B cell (primary cell): ENCODE measurements around the gene GPR179. TPM values are rescaled to one million over a fixed set of nuclear protein-coding genes. Genes with fewer than 3 reads are reported as not detected.
A peak's percentile ranks its signal among the peaks of the same experiment; 100 is the strongest.

Experiments
- ATAC-seq: fragments of 200-7000 bp; cut with Tn5 transposase; one replicate; pipeline ENCODE4 v1.10.0; 2021; ENCODE audit warnings: low read depth, mild to moderate bottlenecking, moderate number of reproducible peaks, moderate library complexity
- CTCF ChIA-PET: fragments of 350-600 bp; sonication (Branson Sonifier 250); formaldehyde crosslinking; loops from one replicate; lab custom pipeline; 2021; ENCODE audit warnings: antibody characterized with exemption, inconsistent platforms; lab: Charles Lee
- POLR2A ChIA-PET: fragments of 350-600 bp; sonication (Branson Sonifier 250); formaldehyde crosslinking; loops from one replicate; lab custom pipeline; 2021; ENCODE audit warnings: antibody characterized with exemption; lab: Charles Lee
- DNase-seq: peaks from one replicate; pipeline ENCODE4 v3.0.0; 2013
- H2AFZ ChIP-seq: 2 replicates; pipeline ENCODE4 v1.6.1; 2012; ENCODE audit warnings: mild to moderate bottlenecking, low read depth, low read length; ENCODE audit not compliant: insufficient read depth, poor library complexity, severe bottlenecking
- H3K27ac ChIP-seq, 2 donors: 1 replicate in 1 of 2; 2 replicates in 1 of 2; pipeline ENCODE4 v1.5.1; 2012 to 2013; ENCODE audit warnings: low read length in 2 of 2, mild to moderate bottlenecking in 2 of 2, moderate library complexity in 1 of 2
- H3K27me3 ChIP-seq, 4 experiments: fragments of 200-600 bp in 1 of 4; sonication (generic) in 1 of 4; replicated peaks in 1 of 4; 1 replicate in 2 of 4; 2 replicates in 2 of 4; pipeline versions ENCODE4 v1.6.1 to v1.7.0; 2013 to 2016; ENCODE audit warnings: low read length in 3 of 4, mild to moderate bottlenecking in 2 of 4, mixed read lengths in 1 of 4, moderate library complexity in 1 of 4; ENCODE audit not compliant: insufficient read depth in 4 of 4, control insufficient read depth in 3 of 4; ENCODE audit errors: control extremely low read depth in 1 of 4
- H3K36me3 ChIP-seq, 2 experiments: replicated peaks in 1 of 2; 1 replicate in 1 of 2; 2 replicates in 1 of 2; pipeline versions ENCODE4 v1.6.1 to v1.7.1; 2013; ENCODE audit warnings: low read length in 1 of 2; ENCODE audit not compliant: insufficient read depth in 2 of 2, control insufficient read depth in 1 of 2; ENCODE audit errors: control extremely low read depth in 1 of 2, extremely low read depth in 1 of 2
- H3K4me1 ChIP-seq, 2 donors: fragments of 200-600 bp in 1 of 2; sonication (generic) in 1 of 2; 1 replicate in 1 of 2; 2 replicates in 1 of 2; pipeline versions ENCODE4 v1.5.1 to v1.6.1; 2013 to 2017; ENCODE audit warnings: low read length in 2 of 2; ENCODE audit not compliant: control insufficient read depth in 2 of 2, insufficient read depth in 2 of 2
- H3K4me2 ChIP-seq: replicated peaks from 2 replicates; pipeline ENCODE3; 2012; ENCODE audit warnings: mild to moderate bottlenecking, low read depth, low read length; ENCODE audit not compliant: poor library complexity, severe bottlenecking
- H3K4me3 ChIP-seq, 5 experiments: fragments of 200-600 bp in 1 of 5; sonication (generic) in 1 of 5; 1 replicate in 3 of 5; 2 replicates in 2 of 5; pipeline versions ENCODE4 v1.5.1 to v1.7.0; 2011 to 2016; ENCODE audit warnings: low read length in 4 of 5, mild to moderate bottlenecking in 4 of 5, low read depth in 2 of 5, control low read depth in 1 of 5, moderate library complexity in 1 of 5; ENCODE audit not compliant: insufficient read depth in 1 of 5; ENCODE audit errors: control extremely low read depth in 1 of 5, extremely low read depth in 1 of 5
- H3K79me2 ChIP-seq: fragments of 200-600 bp; sonication (generic); one replicate; pipeline ENCODE4 v1.6.0; 2016; ENCODE audit warnings: low read length; ENCODE audit not compliant: control insufficient read depth, insufficient read depth
- H3K9ac ChIP-seq: fragments of 200-600 bp; sonication (generic); 2 replicates; pipeline ENCODE4 v1.6.1; 2017; ENCODE audit warnings: mild to moderate bottlenecking, low read length, moderate library complexity
- H3K9me3 ChIP-seq, 3 donors: one replicate each; pipeline versions ENCODE4 v1.6.1 to v1.7.1; 2013; ENCODE audit warnings: low read length in 2 of 3; ENCODE audit not compliant: control insufficient read depth in 2 of 3, insufficient read depth in 1 of 3; ENCODE audit errors: control extremely low read depth in 1 of 3
- H4K20me1 ChIP-seq: 2 replicates; pipeline ENCODE4 v1.6.0; 2012; ENCODE audit warnings: mild to moderate bottlenecking, low read length; ENCODE audit not compliant: insufficient read depth, control insufficient read depth, poor library complexity, severe bottlenecking
- H3K27ac Mint-ChIP-seq: one replicate; pipeline ENCODE4 v1.8.0; 2021; ENCODE audit warnings: mixed read lengths
- H3K27me3 Mint-ChIP-seq: one replicate; pipeline ENCODE4 v1.8.0; 2021; ENCODE audit warnings: mixed read lengths
- H3K4me1 Mint-ChIP-seq: one replicate; pipeline ENCODE4 v1.8.0; 2021; ENCODE audit warnings: mixed read lengths
- H3K4me3 Mint-ChIP-seq: one replicate; pipeline ENCODE4 v1.8.0; 2021; ENCODE audit warnings: mixed read lengths
- H3K9me3 Mint-ChIP-seq: one replicate; pipeline ENCODE4 v1.8.0; 2022; ENCODE audit warnings: mixed read lengths; ENCODE audit not compliant: insufficient read depth
- CTCF ChIP-seq: fragments of 200-600 bp; IDR thresholded peaks from one replicate; pipeline ENCODE4 v1.8.0; 2022; ENCODE audit warnings: antibody characterized with exemption, mild to moderate bottlenecking
- EZH2 ChIP-seq: IDR thresholded peaks from 2 replicates; pipeline ENCODE4 v1.6.1; 2012; ENCODE audit warnings: borderline replicate concordance, low read depth, mild to moderate bottlenecking, moderate library complexity, low read length; ENCODE audit not compliant: insufficient read depth, poor library complexity, severe bottlenecking
- WGBS: methylation state at CpG from one replicate; pipeline ENCODE4 v1.1.5; 2013; ENCODE audit warnings: missing lambda C conversion rate; ENCODE audit not compliant: insufficient coverage; 5-methylcytosine and 5-hydroxymethylcytosine counted together
- intact Hi-C: fragments of 100-400 bp; cut with micrococcal nuclease; formaldehyde crosslinking; loops from one replicate; pipeline ENCODE4 v1.10.0; 2022
- polyA plus RNA-seq: library from polyadenylated mRNA; depleted of rRNA; stranded (reverse); fragments of >200 nt; gene quantifications from 2 replicates; pipeline ENCODE4 v1.2.3, GENCODE V29; 2012
- total RNA-seq, 2 donors: library from RNA; stranded (reverse); fragments of 120-200 nt in 1 of 2; gene quantifications; 1 replicate in 1 of 2; 2 replicates in 1 of 2; pipeline versions ENCODE4 v1.2.3 to v1.2.4, GENCODE V29; 2013 to 2022

Gene GPR179
- total and polyA plus RNA-seq, 2 donors (not counting 1 experiment from before 2014, with no cell fraction given) = 0.01 TPM; not detected in 1

- CTCF ChIA-PET = interaction anchor here (0.6 to 11.6 kb wide), 14 partner anchors 9 to 892 kb away, joined by 3 to 323 read pairs (median 7); no protein-coding TSS in a partner anchor
Observed at GRCh38 chr17:38350035-38350434, 6.3 kb upstream of the GPR179 start.

More at GRCh38 chr17:38350035-38350434, 6.3 kb upstream of the GPR179 start:
- H3K27ac ChIP-seq = no peak overlapping the region
- no peak overlapping the region for H3K9ac ChIP-seq
- peaks cover 11 to 19% of the 10 kb centered on the region in 2 donors for H3K4me1 ChIP-seq
- Mint-ChIP-seq H3K27me3 (no peaks in the 10 kb centered on the region), H3K9me3 (no peaks in the 10 kb centered on the region), H3K4me3 (no peak overlapping the region), H3K4me1 (peaks cover 28% of the 10 kb centered on the region), H3K27ac (peak overlapping the region; percentile 60)
- intact Hi-C loops = loop anchor here (2.0 to 5.0 kb wide), 3 partner anchors 802 to 1403 kb away; partner anchors contain the start of genes AATF and PLXDC1
- no peak overlapping the region for H3K4me2 ChIP-seq
- no peak for ATAC-seq
- H3K4me3 ChIP-seq = no peak overlapping the region
- POLR2A ChIA-PET = interaction anchor here (1.0 kb wide), 1 partner anchor 65 kb away, joined by 3 read pairs; no protein-coding TSS in a partner anchor
- no peak overlapping the region for H2AFZ ChIP-seq
- no peaks in the 10 kb centered on the region for H3K36me3 ChIP-seq
- peaks cover 19% of the 10 kb centered on the region for H3K79me2 ChIP-seq
- H3K9me3 ChIP-seq = no peaks in the 10 kb centered on the region
- H4K20me1 ChIP-seq = peaks cover 12% of the 10 kb centered on the region
- no peaks in the 10 kb centered on the region for H3K27me3 ChIP-seq
- DNase-seq = no peak
- WGBS = 100% methylated on average over 1 of the region's 2 CpGs
- no peak for TF ChIP-seq EZH2
- no peak for TF ChIP-seq CTCF
